IPS DF 4.7 (cell line): Measurements from ENCODE around the gene LONP1.

Experiments
- DNase-seq: peaks from one replicate; pipeline ENCODE4 v3.0.0-alpha.2; 2013; ENCODE audit warnings: low spot score; ENCODE audit errors: extremely low read depth

LONP1 gene

DNA sequence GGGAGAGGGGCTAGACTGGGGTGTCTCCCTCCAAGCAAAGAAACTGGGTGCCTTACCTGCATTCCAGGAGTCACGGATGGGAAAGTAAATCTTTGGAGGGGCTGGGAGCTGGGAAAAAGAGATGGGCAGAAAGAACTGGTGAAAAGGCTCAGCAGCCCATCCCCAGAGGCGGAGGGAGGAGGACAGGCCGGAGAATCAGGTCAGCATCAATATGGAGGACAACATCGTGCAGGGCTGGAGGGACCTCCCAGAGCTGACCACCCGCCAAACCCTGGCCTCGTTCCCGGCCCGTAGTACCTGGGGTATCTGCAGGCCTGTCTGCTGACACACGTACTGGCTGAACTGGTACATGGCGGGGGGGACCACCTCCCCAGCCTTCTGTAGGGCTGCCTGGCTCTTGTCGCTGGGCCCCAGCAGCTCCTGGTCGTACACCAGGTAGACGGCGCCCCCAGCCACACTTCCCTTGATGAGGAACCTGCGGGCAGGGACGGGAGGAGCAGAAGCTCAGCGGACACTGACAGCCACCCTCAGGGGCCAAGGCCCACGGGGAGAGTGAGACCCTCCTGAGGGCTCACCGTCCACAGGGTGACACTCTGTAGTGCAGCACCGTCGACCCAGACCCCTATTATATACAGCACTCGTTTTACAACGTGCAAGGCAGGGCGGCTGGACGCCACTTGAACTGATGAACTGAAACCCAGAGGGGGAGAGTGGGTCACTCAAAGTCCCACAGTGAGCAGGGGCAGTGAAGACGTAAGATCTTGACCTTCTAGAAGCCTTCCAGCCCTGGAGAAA is 40.5 kb downstream of the LONP1 start:
- DNase-seq = no peak

DNA sequence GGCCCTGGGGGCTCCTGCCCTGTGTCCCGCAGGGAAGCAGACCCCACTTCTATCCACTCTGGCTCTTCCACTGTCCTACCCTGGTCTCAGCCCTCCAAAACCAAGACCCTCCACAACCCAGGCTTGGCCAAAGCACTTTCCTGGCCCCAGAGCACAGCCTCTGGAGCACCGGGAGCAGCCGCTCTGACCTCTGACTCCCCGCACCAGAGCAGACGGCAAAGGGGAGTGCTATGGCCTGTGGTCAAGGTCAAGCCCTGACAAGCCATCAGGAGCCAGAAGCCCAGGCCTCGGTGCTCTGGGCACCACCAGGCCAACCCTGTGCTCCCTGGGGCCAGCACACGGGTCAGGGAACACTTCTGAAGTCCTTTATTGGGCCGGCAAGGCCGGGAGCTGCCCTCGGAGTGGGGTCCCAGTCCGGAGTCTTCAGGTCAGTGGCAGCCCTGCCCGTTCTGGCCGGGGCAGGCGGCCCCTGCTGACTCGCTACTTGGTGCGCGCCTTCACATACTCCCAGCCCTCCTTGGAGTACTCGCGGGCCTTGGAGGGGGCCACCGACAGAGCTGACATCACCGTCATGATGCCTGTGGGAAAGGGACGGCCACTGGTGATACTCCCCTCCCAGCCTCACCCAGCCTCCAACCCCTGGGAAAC is 41.8 kb downstream of the LONP1 start:
- DNase-seq = no peak

DNA sequence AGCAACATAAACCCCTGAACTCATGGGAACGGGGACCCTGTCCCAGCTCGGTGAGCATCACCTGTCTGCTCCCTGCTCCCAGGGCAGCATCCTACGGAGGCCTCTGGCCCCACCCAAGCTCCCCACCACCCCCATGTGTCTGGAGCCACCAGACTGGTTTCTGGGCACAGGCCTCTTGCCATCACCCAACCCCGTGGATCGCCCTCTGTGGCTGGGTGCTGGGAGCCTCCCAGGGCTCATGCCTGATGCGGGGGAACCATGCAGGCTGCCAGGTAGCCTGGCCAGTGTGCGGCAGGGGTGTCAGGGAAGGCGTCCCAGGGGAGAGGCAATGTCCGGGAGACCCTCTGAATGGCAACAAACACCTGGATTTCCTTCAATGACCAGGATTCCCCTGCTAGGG is 42.4 kb downstream of the LONP1 start:
- no peak for DNase-seq

DNA sequence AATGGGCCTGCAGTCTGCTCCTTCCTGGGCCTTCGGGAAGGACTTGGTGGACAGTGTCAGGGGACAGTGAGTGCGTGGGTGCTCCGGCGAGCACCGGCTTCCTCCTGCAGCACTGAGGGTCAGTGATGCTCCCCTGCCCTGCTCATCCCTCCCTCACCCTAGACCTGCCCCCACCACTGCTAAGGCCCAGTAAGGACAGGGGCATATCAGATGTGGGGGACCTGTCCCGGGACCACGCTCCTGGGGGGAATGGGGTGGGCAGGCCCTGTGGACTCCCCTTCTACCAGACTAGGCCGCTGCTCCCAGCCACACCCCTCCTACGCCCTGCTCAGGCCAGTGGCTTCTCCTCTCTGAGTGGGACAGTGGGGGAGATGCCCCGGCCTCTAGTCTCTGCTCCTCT is 42.8 kb downstream of the LONP1 start:
- DNase-seq = no peak

DNA sequence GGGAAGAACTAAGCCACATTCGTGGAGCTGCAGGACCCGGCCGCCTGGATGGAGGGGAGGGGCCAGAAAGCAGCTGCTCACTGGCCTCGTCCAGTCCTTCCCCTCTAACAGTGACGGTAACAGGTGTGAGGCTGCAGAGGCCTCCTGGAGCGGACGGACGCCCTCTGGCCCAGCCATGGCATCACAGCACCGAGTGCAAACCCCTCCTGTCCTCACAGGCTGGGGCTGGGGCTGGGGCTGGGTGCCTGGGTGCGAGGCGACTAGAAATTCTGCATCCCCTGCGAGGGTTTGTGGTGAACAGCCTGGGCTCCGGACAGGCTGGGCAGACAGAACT is 43.2 kb downstream of the LONP1 start:
- DNase-seq = no peak

DNA sequence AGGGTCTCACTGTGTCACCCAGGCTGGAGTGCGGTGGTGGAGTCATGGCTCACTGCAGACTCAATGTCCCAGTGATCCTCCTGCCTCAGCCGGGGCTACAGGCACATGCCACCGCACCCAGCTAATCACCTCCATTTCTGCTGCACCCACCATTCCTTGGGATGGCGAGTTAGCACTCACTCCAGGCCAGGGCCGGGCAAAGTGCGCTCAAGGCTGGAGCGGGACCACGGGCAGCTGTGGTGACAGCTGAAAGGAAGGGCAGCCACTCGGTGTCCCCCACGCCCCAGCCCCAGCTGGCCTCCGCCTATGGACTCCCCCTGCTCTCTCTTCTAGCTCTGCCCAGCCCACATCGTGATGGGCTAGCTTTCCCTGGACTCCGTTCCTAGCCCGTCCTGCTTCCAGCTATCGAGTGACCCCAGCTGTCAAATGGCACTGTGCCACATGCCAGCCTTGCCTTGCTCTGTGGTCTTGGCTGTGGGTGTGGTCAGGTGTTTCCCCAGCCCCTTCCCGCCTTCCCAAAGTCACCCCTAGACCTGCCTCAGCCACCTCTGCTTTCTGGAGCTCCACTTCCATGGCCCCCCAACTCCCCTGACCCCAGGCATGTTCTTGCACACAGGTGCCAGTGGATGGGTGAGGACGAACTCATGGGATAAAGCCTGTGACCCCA is 43.7 kb downstream of the LONP1 start:
- no peak for DNase-seq

DNA sequence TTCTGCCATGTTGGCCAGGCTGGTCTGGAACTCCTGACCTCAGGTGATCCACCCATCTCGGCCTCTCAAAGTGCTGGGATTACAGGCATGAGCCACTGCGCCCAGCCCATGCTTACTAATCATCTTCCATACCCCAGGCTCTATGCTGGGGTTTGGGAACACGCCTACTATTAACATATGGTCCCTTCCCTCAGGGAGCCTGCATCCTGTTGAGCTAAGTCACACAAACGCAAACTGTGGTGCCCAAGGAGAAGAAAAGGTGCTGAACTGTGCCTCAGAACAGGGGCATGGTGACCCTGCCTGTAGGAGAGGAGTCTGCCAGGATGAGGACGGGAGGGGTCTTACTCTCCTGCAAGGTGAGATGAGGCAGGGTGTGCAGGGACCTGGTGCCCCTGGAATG is 45.2 kb downstream of the LONP1 start:
- no peak for DNase-seq

DNA sequence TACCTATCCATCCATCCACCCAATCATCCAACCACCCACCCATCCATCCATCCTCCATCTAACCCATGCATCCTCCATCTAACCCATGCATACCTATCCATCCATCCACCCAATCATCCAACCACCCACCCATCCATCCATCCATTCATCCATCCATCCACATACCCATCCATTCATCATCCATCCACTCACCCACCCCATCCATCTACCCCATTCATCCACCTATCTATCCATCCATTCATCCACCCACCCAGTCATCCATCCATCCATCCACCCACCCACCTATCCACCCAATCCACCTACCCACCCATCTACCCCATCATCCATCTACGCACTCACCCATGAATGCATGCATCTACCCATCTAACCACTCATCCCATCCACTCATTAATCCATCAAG is 46.2 kb downstream of the LONP1 start:
- no peak for DNase-seq

DNA sequence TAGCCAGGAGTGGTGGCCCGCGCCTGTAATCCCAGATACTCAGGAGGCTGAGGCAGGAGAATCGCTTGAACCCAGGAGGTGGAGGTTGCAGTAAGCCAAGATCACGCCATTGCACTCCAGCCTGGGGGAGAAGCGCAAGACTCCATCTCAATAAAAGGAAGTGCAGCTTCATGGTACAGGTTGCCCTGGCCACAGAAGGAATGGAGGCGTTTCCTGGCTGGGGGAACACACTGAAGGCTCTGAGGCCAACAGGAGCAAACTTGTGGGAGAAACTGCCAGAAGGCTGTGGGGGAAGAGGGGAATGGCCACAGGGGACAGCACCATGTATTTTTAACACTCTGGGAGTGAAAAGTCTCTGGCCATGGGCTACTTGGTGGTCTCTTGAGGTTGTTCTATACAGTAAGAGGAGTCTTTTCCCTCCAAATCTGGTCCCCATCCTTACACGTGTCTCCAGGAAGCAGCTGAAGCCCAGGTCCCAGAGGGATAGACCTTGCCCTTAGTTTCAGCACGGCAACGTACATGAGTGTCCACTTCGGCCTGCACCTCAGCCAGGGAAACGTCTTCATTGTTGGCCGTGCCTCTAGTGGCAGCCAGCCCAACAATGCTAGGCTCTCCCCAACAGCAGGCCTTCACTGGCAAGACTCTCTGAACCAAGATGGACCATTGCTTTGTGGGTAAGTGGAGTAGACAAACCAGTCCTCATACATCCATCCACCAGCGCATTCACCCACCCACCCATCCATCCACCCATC is 47.1 kb downstream of the LONP1 start:
- no peak for DNase-seq

DNA sequence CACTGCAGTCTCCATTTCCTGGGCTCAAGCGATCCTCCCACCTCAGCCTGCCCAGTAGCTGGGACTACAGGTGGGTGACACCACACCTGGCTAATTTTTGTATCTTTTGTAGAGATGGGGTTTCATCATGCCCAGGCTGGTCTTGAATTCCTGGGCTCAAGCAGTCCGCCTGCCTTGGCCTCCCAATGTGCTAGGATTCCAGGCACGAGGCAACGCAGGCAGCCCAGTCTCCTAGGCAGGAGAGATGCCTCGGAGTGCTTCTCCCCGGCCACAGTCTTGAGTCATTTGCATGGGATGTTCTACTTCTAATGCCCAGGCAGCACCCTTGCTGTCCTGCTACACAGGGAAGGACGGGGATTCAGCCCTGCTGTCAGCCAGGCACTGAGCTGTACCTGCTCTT is 48.3 kb downstream of the LONP1 start:
- no peak for DNase-seq

DNA sequence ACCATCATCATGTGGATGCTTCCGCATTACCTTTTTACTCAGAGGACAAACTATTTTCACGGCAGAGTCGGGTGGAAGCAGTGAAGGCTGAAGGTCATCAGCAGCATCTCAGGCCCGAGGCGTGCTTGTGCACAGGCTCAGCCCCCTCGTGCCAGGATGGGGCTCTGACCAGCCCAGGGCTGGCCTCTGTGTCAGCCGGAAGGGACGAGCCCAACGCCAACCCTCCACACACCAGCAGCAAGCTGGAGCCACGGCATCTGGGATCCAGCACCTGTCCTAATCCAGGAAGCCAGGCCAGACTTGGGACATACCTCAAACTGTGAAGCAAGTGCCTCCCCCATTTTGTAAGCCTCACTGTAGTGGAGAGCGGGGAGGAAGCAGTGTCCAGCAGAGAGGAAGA is 50.7 kb downstream of the LONP1 start:
- no peak for DNase-seq

DNA sequence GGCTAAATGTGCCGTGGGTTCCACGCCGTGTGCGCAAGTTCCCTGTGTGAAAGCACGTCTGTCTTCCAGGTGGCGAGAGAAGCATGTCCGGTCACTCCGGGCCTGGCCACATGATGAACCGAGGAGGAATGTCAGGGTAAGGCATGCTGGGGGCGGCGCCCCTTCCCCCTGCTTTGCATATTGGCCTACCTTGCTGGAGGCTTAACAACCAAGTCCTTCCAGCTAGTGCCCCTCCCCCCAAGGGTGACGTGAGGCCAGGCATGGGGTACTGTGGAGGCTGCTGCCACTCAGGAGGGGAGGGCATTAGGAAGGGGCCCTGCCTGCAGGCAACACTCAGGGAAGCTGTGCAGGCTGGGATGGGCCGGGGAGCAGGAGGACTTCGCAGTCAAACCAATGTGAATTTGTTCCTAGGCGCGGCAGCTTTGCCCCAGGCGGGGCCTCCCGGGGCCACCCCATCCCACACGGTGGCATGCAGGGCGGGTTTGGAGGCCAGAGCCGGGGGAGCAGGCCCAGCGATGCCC is 52.1 kb downstream of the LONP1 start:
- no peak for DNase-seq

DNA sequence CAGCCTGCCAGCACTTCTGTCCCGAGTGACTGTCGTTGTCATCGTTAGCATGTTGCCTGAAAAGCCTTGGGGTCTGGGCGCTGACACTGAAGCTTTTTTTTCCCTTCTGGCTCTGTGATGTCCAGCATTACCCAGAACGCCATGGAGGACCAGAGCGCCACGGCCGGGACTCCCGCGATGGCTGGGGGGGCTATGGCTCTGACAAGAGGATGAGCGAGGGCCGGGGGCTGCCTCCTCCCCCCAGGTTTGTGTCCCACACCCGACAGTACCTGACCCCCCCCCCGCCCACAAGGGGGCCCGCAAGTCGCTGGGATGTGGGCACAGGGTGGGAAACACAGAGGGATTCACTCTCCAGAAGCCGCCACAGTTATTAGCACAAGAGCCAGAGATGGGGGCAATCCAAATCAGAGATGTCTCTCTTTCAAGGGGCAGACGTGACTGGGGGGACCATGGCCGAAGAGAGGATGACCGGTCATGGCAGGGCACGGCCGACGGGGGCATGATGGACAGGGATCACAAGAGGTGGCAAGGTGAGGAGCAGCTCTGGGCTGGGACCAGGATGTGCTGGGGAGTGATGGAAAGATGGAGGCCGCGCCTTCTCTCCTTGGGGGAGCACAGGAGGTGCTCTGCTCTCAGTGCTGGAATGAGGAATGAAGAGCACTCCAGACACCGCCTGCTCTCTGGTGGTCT is 52.9 kb downstream of the LONP1 start:
- no peak for DNase-seq

DNA sequence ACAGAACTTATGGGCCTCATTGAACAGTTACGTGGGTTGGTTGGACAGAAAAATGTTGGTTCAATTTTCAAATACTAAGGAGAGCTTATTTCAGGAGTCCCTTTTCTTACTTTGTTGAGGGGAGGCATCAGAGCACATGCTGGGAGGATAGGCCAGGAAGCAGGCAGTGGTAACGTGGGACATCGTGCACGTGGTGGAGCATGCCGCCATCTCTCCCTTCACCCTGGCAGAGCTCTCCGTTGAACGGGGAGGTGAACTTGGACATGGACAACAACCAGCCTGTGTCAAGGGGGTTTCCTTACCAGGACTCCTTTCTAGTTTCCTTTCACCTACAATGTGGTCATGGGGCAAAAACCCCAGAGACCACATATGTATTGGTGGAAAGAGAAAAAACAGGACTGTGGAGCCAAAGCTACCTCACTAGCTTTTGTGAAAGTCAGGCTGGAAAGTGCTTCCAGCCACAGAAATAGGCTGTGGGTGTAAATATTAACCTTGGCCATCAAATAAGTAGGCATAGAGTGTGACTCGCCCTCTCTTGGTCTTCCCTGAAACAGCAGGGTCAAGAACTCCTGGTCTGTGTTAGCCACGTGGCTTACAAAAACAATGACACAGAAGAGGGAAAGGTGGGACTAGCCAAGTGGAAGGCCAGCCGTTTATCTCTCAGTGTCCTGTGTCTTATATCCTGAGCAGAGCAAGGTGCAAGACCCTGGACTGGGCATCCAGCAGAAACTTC is 54.0 kb downstream of the LONP1 start:
- no peak for DNase-seq

DNA sequence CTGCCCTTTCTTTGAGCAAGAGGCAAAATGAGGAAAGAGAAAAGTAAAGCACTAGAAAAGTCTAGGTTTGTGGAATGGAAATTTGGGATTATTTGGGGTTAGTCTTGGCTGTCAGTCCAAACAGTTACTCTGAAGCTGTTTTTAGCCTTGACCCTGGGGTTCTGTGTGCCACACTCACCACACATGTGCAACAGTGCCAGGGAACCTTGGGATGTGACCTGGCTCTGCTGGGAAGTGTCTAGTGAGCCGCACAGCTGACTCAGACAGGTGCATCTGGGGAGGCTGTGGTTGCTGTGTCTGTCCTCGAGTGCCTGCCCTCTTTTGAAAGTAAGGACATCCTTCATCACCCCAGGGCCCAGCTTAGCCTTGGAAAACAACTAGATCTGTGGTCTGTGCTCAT is 55.4 kb downstream of the LONP1 start:
- DNase-seq = no peak

DNA sequence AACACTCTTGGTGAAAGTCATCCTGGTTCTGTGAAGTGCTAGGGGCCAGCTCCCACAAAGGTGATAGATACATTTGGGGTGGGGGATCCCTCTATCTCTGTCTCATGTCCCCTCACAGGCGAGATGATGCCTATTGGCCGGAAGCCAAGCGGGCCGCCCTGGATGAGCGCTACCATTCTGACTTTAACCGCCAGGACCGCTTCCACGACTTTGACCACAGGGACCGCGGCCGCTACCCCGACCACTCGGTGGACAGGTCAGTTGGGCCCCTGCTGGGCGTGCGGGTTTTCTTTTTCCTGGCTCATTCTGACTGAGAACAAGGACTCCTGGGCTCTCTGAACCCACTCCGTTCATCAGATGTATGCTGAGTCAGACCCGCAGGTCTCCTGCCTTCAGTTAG is 56.0 kb downstream of the LONP1 start:
- no peak for DNase-seq

DNA sequence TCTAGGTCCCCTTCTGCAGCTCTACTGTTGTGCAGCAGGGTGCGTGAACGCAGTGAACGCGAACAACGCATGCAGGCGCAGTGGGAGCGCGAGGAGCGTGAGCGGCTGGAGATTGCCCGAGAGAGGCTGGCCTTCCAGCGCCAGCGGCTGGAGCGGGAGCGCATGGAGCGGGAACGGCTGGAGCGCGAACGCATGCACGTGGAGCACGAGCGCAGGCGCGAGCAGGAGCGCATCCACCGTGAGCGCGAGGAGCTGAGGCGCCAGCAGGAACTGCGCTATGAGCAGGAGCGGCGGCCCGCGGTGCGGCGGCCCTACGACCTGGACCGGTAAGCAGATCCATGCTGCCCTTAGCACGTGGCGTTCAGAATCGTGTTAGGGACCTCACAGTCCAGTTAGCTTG is 58.5 kb downstream of the LONP1 start:
- no peak for DNase-seq

DNA sequence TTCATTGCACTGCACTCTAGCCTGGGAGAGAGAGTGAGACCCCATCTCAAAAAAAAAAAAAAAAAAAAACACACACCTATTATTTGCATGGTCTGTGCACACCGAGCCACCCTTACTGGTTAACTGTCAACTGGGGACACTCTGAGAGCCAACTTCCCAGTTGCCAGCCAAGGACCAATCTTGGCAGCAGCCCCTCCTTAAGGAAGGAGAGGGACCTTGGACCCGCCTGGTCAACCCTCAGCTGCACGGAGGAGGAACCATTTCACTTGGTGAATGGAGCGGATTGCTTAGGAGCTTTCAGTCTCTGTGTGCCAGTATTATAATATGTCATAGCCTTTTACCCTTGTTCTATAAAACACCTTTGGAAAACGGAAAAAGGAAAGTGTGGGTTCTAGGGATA is 64.5 kb downstream of the LONP1 start:
- no peak for DNase-seq

DNA sequence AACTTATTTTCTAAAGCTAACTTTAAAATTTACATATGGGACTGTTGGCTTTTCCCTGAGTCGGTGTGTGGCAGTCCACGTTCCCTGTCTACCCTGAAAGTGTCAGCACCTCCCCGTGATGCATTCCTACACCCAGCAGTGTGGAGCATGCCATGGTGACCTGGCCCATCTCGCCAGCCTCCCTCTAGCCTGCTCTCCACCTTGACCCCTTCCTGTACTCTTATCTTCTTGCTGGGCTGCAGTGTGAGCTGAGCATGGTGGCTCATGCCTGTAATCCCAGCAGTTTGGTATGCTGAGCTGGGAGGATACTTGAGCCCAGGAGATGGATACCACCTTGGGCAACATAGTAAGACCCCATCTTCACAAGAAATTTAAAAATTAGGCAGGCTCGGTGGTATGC is 65.0 kb downstream of the LONP1 start:
- no peak for DNase-seq

DNA sequence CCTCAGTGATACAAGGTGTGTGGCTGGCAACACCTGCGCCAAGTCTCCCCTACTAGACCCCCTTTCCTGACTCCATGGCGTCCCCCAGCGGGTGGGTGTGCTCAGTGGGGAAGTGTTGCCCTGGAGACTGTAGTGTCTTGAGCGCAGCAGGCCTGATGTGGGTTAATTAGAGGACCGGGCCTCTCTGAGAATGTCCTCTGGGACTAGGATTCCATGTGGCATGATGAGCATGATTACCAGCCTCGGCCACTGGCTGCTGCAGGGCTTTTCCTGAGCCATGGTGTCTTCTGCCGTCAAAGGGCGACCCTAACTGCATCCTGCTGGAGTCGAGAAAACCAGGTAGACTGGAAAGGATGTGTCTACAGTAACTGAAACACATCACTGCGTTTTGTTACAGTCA is 67.7 kb downstream of the LONP1 start:
- DNase-seq = no peak

DNA sequence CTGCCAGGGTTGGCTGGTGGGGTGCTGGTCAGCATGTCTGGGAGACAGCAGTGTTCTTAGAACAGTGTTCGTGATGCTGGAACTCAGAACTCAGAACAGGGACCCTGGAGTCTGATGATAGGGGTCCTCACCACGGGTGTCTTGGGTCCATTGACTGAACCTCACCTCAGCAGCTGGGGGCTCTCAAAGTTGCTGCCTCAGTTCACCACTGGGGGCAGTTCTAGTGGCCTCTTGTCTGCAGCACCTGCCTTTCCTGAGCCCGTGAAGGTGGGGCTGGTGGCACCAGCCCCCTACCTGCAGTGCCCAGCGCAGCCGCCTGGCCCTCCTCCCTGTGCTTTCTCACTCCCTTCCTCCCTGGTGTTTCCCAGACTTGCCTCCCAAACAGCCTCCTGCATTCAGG is 68.6 kb downstream of the LONP1 start:
- no peak for DNase-seq
